ENCODE measurements around the gene PRC1.
A peak's percentile ranks its signal among the peaks of the same experiment; 100 is the strongest.

The PRC1 gene

DNA sequence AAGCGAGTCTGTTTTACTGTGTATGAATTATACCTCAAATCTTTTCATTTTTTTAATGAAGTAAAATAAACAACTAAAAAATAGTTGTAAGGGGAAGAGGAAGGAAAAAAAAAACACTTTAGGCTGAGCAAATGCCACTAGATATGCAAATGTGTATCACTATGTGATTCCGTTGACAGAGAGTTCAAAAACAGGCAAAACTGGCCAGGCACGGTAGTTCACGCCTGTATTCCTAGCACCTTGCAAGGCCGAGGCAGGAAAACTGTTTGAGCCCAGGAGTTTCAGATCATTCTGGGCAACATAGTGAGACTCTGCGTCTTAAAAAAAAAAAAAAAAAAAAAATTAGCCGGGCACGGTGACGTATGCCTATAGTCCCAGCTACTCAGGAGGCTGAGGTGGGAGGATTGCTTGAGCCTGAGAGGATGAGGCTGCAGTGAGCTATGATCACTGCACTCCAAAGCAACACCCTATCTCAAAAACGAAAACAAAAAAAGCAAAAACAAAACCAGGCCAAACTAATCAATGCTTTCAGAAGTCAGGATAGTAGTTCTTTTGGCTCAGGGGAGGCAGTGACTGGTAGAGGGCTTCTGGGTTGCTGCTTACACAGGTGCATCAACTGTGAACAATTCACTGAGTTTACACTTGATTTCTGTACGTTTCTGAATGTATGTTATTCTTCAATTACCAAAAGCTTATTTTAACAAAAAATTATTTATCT is 7.4 kb downstream of the PRC1 start:
- in situ Hi-C loops (cut with HindIII; ENCODE audit: low pct_unique_long_range_greater_than_20kb, low sequenced_read_pairs), result no loop called here
- TF ChIP-seq JUND (IDR thresholded peaks at IDR 0.05; ENCODE audit: low read depth), result no peak
- DNase-seq (ENCODE audit: low read depth in 1 of 2, low spot score in 1 of 2), result peak in 1 of 2 experiments; percentile 69

DNA sequence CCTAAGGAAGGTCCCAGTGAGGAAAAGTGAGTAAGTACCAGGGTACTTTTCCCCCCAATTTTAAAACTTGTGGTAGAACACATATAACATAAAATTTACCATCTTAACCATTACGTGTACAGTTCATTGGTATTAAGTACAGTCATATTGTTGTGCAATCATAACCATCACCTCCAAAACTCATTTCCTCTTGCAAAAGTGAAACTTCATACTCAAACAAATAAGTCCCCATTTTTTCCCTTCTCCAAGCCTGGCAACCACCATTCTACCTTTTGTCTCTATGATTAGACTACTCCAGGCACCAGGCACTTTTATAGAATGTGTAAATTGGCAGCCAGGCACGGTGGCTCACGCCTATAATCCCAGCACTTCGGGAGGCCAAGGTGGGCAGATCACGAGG is 12.2 kb downstream of the PRC1 start:
- in situ Hi-C loops (cut with HindIII; ENCODE audit: low pct_unique_long_range_greater_than_20kb, low sequenced_read_pairs), result no loop called here
- DNase-seq (ENCODE audit: low read depth in 1 of 2, low spot score in 1 of 2), result no peak
- TF ChIP-seq JUND (IDR thresholded peaks at IDR 0.05; ENCODE audit: low read depth), result no peak

DNA sequence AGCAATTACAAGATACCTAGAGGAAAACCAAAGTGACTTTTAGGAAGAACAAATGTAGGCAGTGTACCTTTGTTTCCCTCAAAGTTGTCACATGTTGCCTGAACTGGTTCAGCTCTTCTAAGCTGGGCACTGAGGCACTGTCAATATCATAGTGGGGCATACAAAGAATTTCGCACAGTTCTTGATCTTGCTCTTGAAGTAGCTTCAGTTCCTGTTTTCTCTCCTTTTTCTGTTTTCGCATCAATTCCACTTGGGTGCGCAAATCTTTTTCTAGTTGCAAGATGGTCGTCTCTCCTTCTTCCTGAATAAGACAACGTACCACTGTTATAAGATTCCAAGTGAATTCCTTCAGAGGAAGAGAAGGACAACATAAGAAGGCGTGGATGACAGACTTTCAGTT is 12.7 kb downstream of the PRC1 start:
- in situ Hi-C loops (cut with HindIII; ENCODE audit: low pct_unique_long_range_greater_than_20kb, low sequenced_read_pairs), result no loop called here
- no peak for DNase-seq (ENCODE audit: low read depth in 1 of 2, low spot score in 1 of 2)
- no peak for TF ChIP-seq JUND (IDR thresholded peaks at IDR 0.05; ENCODE audit: low read depth)

DNA sequence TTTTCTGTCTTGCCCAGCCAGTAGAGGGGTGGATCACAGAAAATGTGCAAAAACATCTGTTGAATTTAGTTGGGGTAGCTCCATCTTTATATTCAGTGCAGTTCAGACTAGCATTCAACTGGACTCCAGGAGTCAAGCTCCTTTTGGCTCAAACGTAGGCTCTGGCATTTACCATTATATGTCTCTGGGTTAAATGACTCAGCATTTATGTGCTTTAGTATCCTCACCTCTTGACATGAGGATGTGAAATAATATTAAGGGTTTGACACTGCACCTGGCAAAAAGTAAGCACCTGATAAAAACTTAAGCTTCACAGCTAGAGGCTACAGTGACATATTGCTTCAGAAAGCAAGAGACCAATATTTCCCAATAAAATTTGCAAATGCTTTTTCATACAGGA is 14.8 kb downstream of the PRC1 start:
- DNase-seq (ENCODE audit: low read depth in 1 of 2, low spot score in 1 of 2), result no peak
- no peak for TF ChIP-seq JUND (IDR thresholded peaks at IDR 0.05; ENCODE audit: low read depth)
- in situ Hi-C loops (cut with HindIII; ENCODE audit: low pct_unique_long_range_greater_than_20kb, low sequenced_read_pairs), result no loop called here

DNA sequence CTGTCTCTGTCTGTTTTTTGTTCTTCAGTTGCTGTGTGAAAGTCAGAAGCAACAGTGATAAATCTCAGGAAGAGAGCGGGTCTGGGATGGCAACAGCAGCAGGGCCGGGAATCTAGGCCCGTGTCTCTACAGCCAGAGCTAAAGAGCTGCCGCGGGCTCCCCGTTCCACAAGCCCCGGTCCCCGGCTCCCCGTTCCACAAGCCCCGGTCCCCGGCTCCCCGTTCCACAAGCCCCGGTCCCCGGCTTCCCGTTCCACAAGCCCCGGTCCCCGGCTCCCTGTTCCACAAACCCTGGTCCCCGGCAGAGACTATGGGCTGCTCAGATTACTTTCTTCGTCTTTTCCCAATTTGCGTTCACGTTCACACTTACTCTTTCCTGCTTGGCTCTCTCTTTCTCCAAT is 20.1 kb downstream of the PRC1 start:
- in situ Hi-C loops (cut with HindIII; ENCODE audit: low pct_unique_long_range_greater_than_20kb, low sequenced_read_pairs), result no loop called here

DNA sequence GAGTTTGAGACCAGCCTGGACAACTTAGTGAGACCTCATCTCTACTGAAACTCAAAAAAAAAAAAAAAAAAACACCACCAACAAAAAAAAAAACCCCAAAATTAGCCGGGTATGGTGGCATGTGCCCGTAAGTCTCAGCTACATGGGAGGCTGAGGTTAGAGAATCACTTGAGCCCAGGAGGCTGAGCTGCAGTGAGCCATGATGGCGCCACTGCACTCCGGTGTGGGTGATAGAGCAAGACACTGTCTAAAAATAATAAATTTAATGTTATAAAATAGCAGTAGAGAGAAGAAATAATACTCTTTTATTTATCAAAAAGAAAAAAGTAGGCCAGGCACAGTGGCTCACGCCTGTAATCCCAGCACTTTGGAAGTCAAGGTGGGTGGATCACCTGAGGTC is 22.2 kb downstream of the PRC1 start:
- TF ChIP-seq JUND (IDR thresholded peaks at IDR 0.05; ENCODE audit: low read depth), result no peak
- in situ Hi-C loops (cut with HindIII; ENCODE audit: low pct_unique_long_range_greater_than_20kb, low sequenced_read_pairs), result no loop called here
- no peak for DNase-seq (ENCODE audit: low read depth in 1 of 2, low spot score in 1 of 2)

More for the DNA sequence above, 20.1 kb downstream of the PRC1 start:
- DNase-seq (ENCODE audit: low read depth in 1 of 2, low spot score in 1 of 2), result no peak
- TF ChIP-seq JUND (IDR thresholded peaks at IDR 0.05; ENCODE audit: low read depth), result no peak

DNA sequence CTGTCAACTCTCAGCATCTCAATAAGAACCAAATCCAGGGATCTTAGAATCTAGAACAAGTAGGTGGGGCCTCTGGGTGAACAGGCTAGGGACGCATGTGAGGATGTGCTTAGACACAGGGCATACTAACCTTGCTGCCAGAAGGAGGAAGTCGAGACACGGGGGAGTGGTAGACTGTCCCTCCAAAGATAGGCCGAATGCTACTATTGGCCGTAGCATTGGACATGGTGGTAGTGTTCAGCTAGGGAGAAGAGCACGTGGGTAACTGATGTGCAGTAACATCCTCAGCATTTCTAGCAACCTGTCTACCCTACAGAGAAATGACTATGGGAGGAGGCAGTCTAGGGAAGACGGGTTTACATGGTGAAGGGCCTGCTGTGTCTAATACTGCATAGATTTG is 24.1 kb downstream of the PRC1 start:
- DNase-seq (ENCODE audit: low read depth in 1 of 2, low spot score in 1 of 2), result no peak
- in situ Hi-C loops (cut with HindIII; ENCODE audit: low pct_unique_long_range_greater_than_20kb, low sequenced_read_pairs), result no loop called here
- TF ChIP-seq JUND (IDR thresholded peaks at IDR 0.05; ENCODE audit: low read depth), result no peak

DNA sequence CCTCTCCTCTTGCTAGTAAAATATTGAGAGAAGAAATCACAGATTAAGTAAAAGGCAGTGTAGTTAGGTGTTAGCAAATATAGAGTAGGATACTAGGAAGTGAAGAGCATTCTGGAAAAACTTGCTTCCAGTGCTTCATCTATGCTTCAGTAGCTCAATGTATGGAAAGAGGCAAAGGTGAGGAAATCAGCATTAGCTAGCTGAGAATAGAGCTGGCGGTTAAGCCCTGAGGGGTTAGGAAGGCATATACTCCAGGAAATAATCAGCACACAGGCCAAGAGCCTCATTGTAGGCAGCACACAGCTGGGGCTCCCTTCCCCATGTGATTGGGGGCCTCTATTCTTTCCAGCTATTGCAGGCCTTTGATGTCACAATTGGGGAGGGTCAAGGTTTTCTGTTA is 25.9 kb downstream of the PRC1 start:
- in situ Hi-C loops (cut with HindIII; ENCODE audit: low pct_unique_long_range_greater_than_20kb, low sequenced_read_pairs), result no loop called here
- no peak for DNase-seq (ENCODE audit: low read depth in 1 of 2, low spot score in 1 of 2)
- no peak for TF ChIP-seq JUND (IDR thresholded peaks at IDR 0.05; ENCODE audit: low read depth)

DNA sequence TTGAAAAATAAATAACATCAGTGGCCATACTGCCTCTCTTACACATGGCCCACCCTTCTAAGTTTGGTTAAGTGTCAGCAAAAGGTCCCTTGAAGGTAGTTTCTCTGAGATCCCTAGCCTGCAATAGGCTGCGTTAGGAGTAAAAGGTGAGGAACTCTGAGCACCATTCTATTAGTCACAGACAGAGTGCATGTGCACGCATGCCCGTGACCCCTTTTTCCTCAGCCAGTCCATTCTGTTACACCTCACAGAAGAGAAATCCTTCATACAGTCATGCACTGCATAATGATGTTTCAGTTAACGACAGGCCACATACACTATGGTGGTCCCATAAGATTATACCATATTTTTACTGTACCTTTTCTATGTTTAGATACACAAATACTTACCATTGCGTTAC is 27.1 kb downstream of the PRC1 start:
- in situ Hi-C loops (cut with HindIII; ENCODE audit: low pct_unique_long_range_greater_than_20kb, low sequenced_read_pairs), result no loop called here
- TF ChIP-seq JUND (IDR thresholded peaks at IDR 0.05; ENCODE audit: low read depth), result no peak

DNA sequence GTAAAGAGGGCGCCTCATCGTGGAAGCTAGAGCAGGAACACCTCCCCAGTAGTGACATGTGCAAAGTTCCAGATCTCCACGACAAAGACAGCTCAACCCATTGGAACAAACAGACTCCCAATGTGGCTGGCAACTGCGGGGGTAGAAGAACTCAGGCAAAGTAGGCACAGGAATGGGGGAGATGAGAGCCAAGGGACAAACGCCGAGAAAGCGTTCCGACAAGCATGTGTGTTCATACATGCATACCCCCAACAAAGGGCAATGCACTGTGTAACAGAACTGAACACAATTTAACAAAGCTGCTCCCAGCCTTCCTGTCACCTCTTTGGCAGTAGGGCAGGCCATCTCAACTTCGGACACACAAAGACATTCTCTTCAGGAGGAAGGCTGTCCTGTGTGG is 28.1 kb downstream of the PRC1 start:
- no peak for DNase-seq (ENCODE audit: low read depth in 1 of 2, low spot score in 1 of 2)
- in situ Hi-C loops (cut with HindIII; ENCODE audit: low pct_unique_long_range_greater_than_20kb, low sequenced_read_pairs), result no loop called here
- TF ChIP-seq JUND (IDR thresholded peaks at IDR 0.05; ENCODE audit: low read depth), result no peak

More for the DNA sequence above, 27.1 kb downstream of the PRC1 start:
- DNase-seq (ENCODE audit: low read depth in 1 of 2, low spot score in 1 of 2), result no peak

DNA sequence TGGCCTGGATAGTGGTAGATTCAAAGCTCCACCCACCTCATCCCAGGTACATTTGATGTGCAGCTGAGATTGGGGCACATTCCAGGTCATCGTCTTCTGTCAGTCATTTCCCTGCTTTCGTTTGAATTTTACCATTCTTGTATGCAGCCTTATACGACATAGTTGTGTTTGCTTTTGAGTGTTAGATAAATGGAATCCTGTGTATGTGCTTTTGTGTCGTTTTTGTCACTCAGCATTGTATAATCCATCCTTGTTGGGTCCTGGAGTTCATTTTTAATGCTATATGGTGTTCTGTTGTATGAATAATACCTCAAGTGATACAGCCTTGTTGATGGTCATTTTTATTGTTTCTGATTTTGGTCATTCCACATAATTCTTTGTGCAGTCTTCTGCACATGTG is 32.3 kb downstream of the PRC1 start:
- no peak for DNase-seq (ENCODE audit: low read depth in 1 of 2, low spot score in 1 of 2)
- TF ChIP-seq JUND (IDR thresholded peaks at IDR 0.05; ENCODE audit: low read depth), result no peak
- in situ Hi-C loops (cut with HindIII; ENCODE audit: low pct_unique_long_range_greater_than_20kb, low sequenced_read_pairs), result no loop called here

DNA sequence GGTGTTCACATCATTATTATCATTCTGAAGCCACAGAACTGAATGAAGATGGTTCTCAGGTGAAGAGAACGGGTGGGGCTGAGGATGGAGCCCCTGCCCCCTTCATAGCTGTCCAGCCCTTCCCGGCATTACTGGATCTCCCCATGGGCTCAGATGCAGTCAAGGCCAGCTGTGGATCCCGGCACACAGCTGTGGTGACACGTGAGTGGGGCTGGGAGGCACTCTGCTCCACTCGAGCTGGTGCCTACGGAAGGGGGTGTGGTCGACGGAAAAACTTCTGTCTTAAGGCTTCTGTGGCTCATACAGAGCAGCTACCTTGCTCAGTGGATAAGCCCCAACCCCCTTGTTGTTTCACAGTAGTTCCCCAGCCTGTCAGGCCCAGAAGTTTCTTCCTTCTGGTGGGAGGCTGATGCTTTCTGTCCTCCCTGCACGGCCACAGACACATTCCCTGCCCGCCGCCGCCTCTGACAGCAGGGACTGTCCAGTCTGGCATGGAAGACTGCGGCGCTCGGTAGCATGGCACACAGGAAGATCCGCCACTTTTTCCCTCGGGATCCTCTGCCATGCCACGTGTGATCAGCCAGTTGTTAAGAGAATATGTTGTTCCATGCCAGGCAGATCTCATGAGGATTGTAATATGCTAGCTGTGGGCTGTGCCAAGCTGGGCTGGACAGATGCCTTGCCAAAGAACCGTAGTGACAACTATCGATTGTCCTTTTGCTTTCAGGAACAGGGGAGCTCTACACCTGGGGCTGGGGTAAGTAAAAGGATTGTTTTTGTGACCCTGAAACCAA is 33.8 kb downstream of the PRC1 start:
- in situ Hi-C loops (cut with HindIII; ENCODE audit: low pct_unique_long_range_greater_than_20kb, low sequenced_read_pairs), result no loop called here
- no peak for TF ChIP-seq JUND (IDR thresholded peaks at IDR 0.05; ENCODE audit: low read depth)
- DNase-seq (ENCODE audit: low read depth in 1 of 2, low spot score in 1 of 2), result no peak

DNA sequence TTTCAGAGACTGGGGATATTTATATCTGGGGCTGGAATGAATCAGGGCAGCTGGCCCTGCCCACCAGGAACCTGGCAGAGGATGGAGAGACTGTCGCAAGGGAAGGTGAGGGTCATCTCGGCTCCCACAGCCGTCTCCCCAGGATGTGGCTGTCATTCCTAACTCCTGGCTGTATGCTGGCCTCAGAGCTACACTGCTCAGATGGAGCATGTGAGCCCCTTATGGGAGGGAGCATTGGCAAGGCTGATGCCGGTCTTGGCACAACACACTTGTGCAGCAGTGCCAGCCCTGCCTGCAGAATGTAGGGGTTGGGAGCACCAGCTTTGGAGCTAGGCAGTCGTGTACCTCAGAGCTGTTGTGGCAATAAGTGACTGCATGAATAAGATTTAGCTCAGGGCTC is 34.4 kb downstream of the PRC1 start:
- DNase-seq (ENCODE audit: low read depth in 1 of 2, low spot score in 1 of 2), result no peak
- in situ Hi-C loops (cut with HindIII; ENCODE audit: low pct_unique_long_range_greater_than_20kb, low sequenced_read_pairs), result no loop called here
- no peak for TF ChIP-seq JUND (IDR thresholded peaks at IDR 0.05; ENCODE audit: low read depth)

Measured in T47D (cell line).